HG02623 (cell line): ENCODE measurements around the gene ZIM2.
"Not testable (repeated sequence)": the region's sequence is repeated elsewhere in the genome, so short reads cannot be mapped to it uniquely, and the experiment has no call there.

Experiments
- ATAC-seq: cut with Tn5 transposase; IDR thresholded peaks from one replicate; pipeline ENCODE4 v1.9.1; 2021; ENCODE audit warnings: moderate library complexity; ENCODE audit not compliant: unreplicated experiment

The ZIM2 gene

DNA sequence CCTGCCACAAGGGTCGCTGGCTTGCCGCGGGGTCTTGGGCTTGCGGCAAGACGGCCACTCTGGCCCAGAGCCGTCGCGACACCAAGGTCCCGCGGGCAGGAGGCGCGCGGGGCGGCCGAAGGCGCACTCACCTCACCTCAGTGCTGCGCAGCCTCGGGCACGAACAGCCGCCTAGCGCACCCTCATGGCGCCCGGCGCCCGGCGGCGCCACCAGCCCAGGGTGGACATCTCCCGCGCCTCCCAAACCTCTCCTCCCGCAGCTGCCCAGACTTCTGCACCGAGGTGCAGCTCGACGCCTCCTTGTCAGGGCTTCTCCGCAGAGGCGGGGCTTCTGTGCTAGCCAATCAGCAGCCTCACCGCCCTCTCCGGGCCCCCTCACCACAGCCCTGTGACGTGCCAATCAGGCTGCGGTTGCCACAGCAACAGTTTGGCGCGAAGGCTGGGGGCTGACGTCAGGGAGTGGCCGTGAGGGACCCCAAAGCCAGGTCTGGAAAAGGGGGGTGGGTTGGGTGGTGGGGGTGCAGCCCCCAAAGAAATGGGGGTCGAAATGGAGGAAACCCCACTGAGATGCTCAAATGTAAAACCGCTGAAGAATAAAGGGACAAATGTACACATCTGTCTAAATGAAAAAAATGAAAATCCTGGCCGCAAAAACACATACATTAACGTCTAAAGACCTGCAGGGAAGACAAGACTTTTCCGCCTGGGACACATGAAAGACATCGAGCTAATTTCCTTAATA, at the start of gene ZIM2, which contains the start of gene PEG3:
ZIM2 (minus strand) TSS at position 276 of the 742 bp plus-strand sequence. CDS start 16,449 bp downstream, outside the sequence.
PEG3 (minus strand) TSS at position 276 of the 742 bp plus-strand sequence. CDS start 16,071 bp downstream, outside the sequence.
- ATAC-seq, result no peak

DNA sequence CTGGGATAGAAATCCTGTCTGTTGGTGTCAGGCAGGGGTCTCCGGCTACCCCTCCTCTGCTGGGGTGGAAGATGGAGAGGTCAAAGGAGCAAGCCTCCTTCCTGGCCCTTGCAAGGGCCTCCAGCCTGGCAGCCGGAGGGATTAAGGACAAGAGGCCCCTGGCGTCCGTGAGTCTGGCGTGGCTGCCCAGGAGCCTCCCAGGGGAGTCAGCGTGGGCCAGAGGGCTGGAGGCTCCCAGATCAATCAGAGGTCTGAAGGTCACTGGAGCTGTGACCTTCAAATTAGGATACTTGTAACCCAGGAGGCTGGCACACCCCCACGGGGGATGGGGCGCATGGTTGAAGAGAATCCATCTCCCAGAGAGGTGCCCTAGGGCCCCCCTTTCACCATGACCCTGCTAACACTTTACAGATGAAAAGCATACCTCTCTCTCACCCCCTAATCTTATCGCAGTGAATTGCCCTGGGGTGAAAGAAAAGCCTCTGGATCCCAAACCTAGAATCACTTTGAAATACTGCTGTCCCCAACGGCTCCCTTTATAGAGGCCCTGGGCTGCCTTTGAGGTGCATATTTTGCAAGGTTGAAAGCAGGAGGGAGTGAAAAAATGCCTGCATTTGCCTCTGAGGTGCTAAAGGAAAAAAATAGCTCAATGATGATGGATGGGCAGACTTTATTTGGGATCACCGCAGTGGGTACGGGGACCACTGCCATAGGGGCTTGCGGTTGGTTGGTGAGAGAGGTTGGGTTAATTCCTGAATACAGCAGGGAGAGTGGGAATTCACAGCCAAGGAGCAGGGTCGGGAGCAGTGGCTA, 44.9 kb upstream of the ZIM2 start:
- no peak for ATAC-seq

DNA sequence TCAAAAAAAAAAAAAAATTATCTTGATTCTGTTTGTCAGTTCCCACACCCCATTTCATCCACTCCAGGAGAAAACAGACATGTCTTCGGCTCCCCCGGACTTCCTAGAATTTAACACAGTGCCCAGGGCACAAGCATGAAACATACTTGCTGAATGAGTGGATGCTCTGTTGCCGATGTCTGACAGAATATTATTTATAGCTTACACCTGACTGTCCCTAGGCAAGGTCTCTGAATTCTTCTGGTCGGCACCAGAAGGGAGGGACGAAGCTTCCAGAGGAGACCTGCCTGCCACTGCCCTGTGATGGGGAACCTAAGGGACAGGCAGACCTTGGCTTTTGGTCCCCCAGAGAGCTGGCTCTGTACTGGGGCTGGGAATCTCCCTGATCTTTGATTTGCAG, 43.9 kb upstream of the ZIM2 start:
- no peak for ATAC-seq

DNA sequence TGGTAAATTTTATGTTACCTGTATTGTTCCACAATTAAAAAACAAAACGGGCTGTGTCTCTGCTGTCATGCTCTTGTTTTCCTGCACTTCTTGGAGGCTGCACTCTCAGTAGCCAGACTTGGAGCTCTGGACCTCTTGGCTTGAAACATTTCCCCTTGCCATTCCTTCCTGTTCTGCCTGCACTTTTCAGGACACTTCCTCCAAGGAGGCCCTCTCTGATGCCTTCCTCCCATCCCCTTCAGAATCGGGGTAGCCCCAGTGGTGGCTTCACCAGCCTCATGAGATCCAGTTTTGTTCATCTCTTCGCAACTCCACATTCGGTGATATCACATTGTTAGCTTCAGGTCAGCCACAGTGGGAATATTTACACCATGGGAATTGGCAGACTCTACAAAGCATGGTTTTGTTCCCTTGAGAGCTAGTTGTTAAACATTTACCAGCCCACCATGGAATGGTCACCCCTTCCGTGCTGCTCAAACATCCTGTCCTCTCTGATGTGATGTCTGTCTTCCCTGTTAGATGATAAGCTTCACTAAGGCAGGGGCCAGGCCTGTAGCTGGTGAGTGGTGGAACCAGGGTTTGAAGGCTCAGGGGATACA, 40.2 kb upstream of the ZIM2 start:
- ATAC-seq, result no peak

DNA sequence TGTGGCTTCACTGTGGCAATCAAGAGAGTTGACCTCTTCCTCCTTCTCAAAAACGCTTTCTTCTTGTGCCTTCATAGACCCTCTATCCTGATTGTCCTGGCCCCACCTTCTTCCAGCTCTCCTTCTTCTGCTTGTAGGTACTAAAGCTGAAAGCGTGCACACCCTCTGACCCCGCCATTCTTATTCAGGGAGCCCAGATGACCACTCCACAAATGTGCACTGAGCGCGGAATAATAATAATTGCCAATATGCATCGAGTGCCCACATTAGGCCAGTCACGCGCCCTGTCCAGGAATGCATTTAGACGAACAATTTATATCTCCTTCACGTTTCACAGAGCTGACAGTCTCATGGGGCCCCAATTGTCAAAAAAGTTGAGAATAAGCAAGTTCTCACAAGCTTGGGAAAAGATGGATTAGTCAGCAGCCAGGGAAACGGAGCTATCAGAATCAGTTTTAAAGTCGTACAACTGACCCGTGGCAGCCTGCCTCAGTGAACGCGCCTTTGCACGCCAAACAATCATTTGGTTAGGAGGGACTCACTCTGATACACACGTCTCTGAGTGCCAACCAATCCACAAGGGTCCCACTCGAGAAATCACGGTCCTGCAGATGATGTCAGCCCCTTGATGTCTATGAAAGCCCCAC, 36.7 kb upstream of the ZIM2 start:
- ATAC-seq, result no peak

DNA sequence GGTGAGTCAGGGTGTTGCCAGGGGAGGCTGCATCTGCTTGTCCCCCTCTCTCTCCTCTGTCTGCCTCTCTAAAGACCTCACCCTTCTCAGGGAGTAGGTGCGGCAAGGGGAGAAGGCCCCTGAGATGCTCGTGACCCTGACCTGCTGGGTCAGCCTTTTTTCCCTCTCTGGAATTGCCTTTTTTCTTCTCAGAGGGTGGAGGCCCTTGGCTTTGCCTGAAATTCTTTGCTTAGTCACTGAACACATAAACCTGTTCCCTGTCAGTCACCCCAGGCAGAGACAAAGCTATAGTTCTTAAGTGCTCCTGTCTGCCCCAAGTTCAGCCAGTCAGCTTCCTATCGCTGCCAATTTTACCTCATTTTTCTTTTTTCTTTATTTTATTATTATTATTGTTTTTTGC, 35.2 kb upstream of the ZIM2 start:
- no peak for ATAC-seq

DNA sequence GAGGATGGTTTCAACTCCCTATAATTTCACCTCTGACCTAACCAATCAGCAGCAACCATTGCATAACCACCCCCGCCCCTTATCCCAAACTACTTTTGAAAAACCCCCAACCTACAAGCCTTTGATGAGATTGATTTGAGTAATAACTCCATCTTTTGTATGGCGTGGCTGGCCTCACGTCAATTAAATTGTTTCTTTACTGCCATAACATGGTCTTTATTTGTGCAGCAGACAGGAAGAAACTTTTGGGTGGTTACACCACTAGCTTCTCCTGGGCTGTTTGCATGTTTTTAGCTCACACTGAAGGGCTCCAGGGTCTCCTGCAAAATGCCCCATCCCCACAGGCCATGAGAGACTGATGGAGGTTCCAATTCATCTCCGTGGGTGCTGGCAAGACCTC, 34.0 kb upstream of the ZIM2 start:
- ATAC-seq, result no peak

DNA sequence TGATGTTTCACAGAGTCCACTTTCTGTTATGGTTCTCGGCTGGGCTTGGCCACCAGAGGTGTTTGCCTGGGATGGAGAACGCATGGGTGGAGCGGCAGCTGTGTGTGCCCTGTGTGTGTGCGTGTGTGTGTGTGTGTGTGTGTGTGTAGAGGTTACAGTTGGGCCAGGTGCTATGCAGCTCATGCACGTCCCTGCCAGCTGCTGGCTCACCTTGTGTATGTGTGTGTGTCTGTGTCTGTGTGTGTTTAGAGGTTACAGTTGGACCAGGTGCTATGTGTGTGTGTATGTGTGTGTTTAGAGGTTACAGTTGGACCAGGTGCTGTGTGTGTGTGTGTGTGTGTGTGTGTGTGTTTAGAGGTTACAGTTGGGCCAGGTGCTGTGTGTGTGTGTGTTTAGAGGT, 33.0 kb upstream of the ZIM2 start:
- no peak for ATAC-seq

DNA sequence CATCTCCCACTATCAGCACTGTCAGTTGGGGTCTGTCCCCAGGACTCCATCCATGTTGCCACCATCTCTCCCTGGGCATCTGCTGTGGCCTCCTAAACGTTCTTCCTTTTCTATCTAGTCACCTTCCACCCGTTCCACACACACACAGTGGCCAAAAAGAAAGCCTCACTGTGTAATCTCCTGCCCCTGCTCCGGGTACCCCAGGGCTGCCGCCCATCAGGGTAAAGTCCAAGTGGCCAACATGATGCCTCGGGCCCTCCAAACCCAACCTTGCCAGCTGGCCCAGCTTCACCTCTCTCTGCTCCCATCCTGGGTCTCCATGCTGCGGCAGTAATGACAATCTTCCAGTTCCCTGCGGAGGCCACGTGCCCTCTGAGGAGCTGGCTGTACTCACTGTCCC, 29.4 kb upstream of the ZIM2 start:
- ATAC-seq, result no peak

DNA sequence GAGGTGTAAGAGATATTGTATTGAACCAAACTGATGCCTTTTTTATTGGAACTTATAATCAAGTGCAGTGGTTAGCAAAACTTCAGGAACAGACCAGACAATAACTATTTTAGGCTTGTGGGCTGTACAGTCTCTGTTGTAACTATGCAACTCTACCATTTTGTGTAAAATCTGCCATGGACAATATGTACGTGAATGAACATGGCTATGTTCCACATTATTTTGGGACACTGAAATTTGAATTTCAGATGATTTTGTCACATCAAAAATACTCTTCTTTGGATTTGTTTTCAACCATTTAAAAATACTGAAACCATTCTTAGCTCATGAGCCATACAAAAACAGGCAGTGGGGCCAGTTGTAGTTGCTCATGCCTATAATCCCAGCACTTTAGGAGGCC, 27.9 kb upstream of the ZIM2 start:
- no peak for ATAC-seq

DNA sequence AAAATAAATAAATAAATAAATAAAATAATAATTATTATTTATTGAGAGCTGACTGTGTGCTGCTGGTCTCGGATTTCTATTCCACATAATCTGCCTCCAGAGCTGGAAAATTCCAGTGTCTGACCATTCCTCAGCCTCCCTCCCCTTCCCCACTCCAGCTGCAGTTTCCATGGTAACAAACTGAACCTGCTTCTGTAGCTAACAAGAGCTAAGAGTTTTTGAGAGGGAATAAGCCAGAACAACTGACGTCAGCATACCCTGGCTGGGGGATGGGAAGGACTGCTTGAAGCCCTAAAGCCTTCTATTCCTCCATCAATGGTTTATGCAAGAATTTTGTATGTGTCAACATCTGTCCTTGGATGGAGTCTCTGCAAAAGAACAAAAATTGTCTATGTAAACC, 26.0 kb upstream of the ZIM2 start:
- no peak for ATAC-seq

DNA sequence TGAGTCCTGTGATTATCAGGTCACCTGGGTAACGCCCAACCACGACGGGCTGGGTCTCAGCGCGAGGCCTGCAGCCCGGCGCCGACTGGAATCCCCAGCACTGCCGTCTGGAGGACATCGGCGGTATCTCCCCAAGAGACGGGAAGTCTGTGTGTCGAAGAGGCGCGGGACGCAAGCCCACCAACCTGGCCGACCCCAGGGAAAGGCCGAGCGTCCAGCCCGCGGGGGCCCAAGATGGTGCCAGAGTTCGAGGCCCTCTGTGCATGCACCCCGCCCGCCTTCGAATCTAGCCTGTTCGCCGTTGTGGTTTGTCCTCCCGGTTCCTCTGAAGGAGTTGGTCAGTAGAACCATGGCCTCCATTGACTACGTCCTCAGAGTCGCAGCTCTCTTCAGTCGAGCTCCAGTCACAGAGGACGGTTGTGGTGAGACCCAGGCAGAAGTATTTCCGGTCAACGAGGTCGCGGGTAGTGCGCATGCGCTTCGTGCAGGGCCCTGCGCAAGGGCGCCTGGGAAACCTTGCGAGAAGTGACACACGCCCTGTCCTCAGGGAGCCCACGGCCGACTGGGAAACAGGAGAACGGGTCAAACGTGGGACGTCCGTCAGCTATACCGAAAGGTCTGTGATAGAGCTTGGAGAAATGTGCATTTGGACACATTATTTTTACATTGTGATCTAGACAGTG, 24.1 kb upstream of the ZIM2 start:
- no peak for ATAC-seq

DNA sequence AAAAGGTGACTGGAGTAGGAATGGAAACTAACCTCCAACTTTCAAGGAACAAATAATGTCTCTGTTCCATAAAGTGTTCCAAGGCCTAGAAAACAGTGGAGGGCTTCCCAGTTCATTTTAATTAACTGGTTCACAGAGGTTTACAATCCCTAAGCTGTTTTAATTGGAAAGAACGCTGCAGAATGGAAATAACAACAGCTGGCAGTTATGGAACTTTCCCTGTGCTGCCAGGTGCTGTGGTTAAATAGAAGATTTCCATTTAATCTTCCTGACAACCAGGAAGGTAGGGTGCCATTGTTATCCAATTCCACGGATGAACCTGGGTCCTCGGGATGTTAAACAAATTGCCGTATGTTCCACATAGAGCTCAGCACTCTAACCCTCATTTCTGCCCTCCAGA, 22.2 kb upstream of the ZIM2 start:
- ATAC-seq, result no peak

DNA sequence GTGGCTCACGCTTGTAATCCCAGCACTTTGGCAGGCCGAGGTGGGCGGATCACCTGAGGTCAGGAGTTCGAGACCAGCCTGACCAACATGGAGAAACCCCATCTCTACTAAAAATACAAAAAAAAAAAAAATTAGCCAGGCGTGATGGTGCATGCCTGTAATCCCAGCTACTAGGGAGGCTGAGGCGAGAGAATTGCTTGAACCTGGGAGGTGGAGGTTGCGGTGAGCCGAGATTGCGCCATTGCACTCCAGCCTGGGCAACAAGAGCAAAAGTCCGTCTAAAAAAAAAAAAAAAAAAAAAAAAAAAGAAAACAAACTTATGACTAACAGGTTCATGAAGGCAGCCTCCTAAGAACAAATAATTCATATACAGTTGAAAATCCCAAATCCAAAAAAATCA, 19.9 kb upstream of the ZIM2 start:
- ATAC-seq, result not testable (repeated sequence)

DNA sequence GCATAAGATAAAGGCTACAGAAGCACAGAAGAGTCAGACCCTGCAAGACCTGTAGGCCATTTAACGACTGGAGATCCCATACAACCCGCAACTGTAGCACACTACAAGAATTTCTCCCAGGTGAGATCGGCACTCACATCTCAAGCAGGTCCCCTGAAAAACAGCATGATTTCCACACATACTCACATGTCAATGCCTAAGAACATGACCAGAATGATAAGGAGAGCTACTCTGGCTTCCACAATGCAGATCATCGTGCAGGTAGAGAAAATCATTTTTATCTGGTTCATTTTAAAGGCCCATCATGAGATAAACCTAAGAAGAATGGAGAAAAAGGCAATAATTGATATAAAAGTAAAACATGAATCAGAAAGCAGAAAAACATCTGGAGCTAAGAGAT, 17.5 kb upstream of the ZIM2 start:
- ATAC-seq, result no peak

DNA sequence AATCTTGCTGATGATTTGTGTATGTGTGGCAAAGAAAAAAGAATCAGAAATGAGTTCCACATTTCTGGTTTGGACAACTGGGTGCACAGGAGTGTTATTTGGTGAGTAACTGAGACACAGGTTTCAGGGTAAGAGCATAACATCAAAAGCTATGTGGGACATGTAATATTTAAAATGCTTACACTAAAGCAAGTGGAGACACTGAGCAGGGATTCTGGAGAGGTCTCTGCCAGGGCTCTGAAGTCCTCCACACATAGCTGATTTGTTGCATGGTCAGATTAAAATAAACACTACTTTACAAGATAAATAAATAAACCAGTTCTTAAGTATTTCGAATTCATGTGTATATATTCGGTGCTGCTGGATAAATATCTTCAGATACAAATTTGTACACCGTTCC, 16.3 kb upstream of the ZIM2 start:
- no peak for ATAC-seq

DNA sequence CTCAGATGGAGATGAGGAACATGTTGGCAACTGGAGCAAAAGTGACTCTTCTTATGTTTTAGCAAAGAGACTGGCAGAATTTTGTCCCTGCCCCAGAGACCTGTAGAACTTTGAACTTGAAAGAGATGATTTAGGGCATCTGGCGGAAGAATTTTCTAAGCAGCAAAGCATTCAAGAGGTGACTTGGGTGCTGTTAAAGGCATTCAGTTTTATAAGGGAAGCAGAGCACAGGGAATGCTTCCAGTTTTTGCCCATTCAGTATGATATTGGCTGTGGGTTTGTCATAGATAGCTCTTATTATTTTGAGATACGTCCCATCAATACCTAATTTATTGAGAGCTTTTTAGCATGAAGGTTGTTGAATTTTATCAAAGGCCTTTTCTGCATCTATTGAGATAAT, 11.8 kb upstream of the ZIM2 start:
- ATAC-seq, result not testable (repeated sequence)

DNA sequence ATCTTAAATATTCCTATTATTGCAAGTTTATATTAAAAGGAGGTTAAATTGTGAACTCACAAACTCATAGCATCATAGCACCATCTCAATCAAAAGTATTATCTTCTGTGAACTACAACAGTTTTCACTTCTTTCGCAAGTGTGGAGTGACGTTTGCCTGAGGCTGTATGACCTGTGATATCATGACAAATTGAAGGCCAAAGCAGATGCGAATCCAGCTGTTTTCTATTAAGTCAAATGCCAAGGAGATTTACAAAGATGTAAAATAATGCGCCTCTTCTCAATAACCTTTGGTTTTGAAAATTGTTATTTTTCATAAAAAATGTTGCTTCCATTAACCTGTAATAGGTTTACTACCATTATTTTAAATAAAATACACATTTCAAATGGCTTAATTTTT, 7.6 kb upstream of the ZIM2 start:
- ATAC-seq, result no peak

DNA sequence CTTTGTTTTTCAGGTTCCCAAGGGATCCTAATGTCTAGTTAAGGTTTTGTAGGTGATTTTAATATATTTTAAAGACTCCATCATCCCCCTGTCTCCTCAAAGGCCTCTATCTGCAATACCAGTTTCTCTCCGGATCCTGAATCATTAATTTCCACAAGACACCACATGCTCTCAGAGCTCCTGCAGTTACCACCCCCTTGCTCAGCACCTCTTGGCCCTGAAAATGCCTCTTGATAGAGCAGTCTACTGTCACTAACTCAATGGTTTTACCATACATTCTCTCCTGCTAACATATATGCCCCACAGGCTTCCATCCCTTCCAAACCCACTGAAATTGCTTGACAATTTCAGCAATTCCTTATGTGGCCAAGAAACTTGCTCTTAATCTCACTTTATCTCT, 1.9 kb upstream of the ZIM2 start:
- no peak for ATAC-seq

DNA sequence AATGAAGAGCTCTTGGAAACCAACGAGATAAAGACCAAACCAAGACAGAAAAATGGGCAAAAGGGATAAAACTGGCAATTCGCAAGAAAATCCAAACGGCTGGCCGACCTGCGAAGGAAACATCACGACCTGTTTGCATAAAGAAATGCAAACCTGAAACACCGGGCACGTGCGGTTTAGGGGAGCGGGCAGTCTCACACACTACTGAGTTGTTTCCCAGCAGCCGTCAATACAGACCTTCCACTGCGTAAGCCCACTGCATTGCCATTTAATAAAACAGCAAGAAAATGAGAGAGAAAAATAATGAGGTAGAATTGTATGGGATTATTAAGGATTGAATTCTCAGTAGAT, 642 bp upstream of the ZIM2 start:
- ATAC-seq, result no peak
